Suprapubic skin (tissue), 4 donors: ENCODE measurements around the gene SELENBP1. TPM values are rescaled to one million over a fixed set of nuclear protein-coding genes. Genes with fewer than 3 reads are reported as not detected.

Experiments used
- DNase-seq, 2 donors: peaks; one replicate each; pipeline ENCODE4 v3.0.0-alpha.2; 2019; ENCODE audit warnings: low spot score in 2 of 2
- H3K27ac ChIP-seq: fragments of 200-600 bp; sonication (generic); one replicate; pipeline ENCODE4 v1.5.1; 2019
- H3K27me3 ChIP-seq: fragments of 200-600 bp; sonication (generic); one replicate; pipeline ENCODE4 v1.5.1; 2019
- H3K36me3 ChIP-seq: fragments of 200-600 bp; sonication (generic); one replicate; pipeline ENCODE4 v1.5.1; 2019
- H3K4me1 ChIP-seq: fragments of 200-600 bp; sonication (generic); one replicate; pipeline ENCODE4 v1.5.1; 2019
- H3K4me3 ChIP-seq: fragments of 200-600 bp; sonication (generic); one replicate; pipeline ENCODE4 v1.5.1; 2019; ENCODE audit warnings: mild to moderate bottlenecking
- H3K9me3 ChIP-seq: fragments of 200-600 bp; sonication (generic); one replicate; pipeline ENCODE4 v1.5.1; 2019
- CTCF ChIP-seq, 2 donors: fragments of 200-600 bp in 1 of 2; fragments of 450-650 bp in 1 of 2; sonication (generic) in 1 of 2; IDR thresholded peaks; one replicate each; pipeline ENCODE4 v1.5.1; 2016 to 2019; ENCODE audit warnings: antibody characterized with exemption in 2 of 2, mild to moderate bottlenecking in 1 of 2, moderate library complexity in 1 of 2
- EP300 ChIP-seq: sonication (generic); formaldehyde crosslinking; IDR thresholded peaks from one replicate; pipeline ENCODE4 v1.6.1; 2017; ENCODE audit warnings: antibody characterized with exemption
- POLR2A ChIP-seq, 2 donors: fragments of 450-650 bp; IDR thresholded peaks; one replicate each; pipeline ENCODE4 v1.6.1; 2017; ENCODE audit warnings: antibody characterized with exemption in 2 of 2, mild to moderate bottlenecking in 2 of 2, moderate library complexity in 2 of 2
- POLR2AphosphoS5 ChIP-seq, 3 donors: sonication (generic); formaldehyde crosslinking; IDR thresholded peaks; one replicate each; pipeline ENCODE4 v1.6.1; 2017; ENCODE audit warnings: antibody characterized with exemption in 3 of 3
- WGBS: methylation state at CpG from one replicate; pipeline ENCODE4 v1.1.5; 2018; 5-methylcytosine and 5-hydroxymethylcytosine counted together
- total RNA-seq, 4 donors: library from RNA; depleted of rRNA; stranded (reverse); fragments of >200 nt; gene quantifications; one replicate each; pipeline ENCODE4 v1.1.0, GENCODE V29; 2016

The SELENBP1 gene
- total RNA-seq, 4 donors from 2014 or later: 32.0 to 67.5 (median 48.7) TPM

GRCh38 chr1:151318975-151319374, 53.5 kb downstream of the SELENBP1 start:
- peaks cover 30% of the 10 kb centered on the region for H3K4me1 ChIP-seq
- H3K4me3 ChIP-seq: no peak overlapping the region
- TF ChIP-seq POLR2AphosphoS5 (IDR thresholded peaks at IDR 0.05) (no peak), POLR2A (IDR thresholded peaks at IDR 0.05) (no peak), CTCF (IDR thresholded peaks at IDR 0.05) (no peak), EP300 (no peak)
- DNase-seq: no peak
- H3K9me3 ChIP-seq: no peaks in the 10 kb centered on the region
- WGBS: 70% methylated on average over 3 of the region's 3 CpGs
- no peak overlapping the region for H3K27ac ChIP-seq
- no peaks in the 10 kb centered on the region for H3K27me3 ChIP-seq
- H3K36me3 ChIP-seq: peaks cover 69% of the 10 kb centered on the region

DNA sequence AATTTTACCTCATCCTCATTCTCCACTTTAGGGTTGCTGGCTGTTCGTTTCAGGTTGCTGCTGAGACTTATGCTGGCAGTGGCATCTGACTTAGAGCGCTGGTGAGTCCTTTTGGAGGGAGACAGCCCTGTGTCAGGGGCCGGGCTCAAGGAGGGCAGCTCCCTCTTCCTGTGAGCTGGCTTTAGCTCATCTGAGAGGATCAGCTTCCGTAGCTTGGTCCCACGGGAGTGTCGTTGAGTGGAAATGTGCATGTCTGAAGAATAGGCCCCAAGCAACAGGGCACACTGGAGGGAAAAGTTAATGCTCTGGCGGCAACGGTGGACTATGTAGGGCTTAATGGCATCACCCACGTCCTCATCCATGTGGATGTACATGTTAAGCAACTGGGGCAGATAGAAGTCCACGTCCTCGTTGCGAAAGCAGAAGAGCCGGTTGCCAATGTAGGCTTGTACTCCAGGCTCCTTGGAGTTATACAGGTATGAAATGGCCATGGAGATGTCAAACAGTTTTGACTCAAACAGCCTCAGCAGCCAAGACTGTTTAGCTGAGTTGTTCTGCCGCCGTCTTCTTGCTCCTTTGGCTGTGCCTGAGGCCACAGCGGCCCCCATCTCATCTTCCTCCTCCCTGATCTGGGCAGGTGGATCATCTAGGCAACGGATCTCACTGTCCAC, 56.8 kb downstream of the SELENBP1 start:
- peaks cover 69% of the 10 kb centered on the region for H3K36me3 ChIP-seq
- peaks cover 55% of the 10 kb centered on the region for H3K4me1 ChIP-seq

More for the DNA sequence above, 56.8 kb downstream of the SELENBP1 start:
- Histone ChIP-seq H3K9me3 (no peaks in the 10 kb centered on the region), H3K4me3 (no peak overlapping the region), H3K27ac (no peak overlapping the region), H3K27me3 (no peaks in the 10 kb centered on the region)
- WGBS: 93% methylated on average over 12 of the region's 17 CpGs
- no peak for DNase-seq
- TF ChIP-seq POLR2A (IDR thresholded peaks at IDR 0.05): no peak
- no peak for TF ChIP-seq EP300
- no peak for TF ChIP-seq POLR2AphosphoS5 (IDR thresholded peaks at IDR 0.05)
- no peak for TF ChIP-seq CTCF (IDR thresholded peaks at IDR 0.05)

Other genes with a start within 250 kb of the SELENBP1 start
- gene SEMA6C, start 226.1 kb downstream of the SELENBP1 start, total RNA-seq: 10 to 100 TPM in 3 of 4 donors, 1 to 10 TPM in 1; 5.5 to 19.0 (median 14.9) TPM
- 1 to 10 TPM; 1.0 to 2.5 (median 1.5) TPM for gene TNFAIP8L2, start 216.1 kb downstream of the SELENBP1 start, total RNA-seq
- 10 to 100 TPM in 3 of 4 donors, 1 to 10 TPM in 1; 8.4 to 15.2 (median 12.5) TPM for gene LYSMD1, start 206.8 kb downstream of the SELENBP1 start, total RNA-seq
- 10 to 100 TPM; 29.6 to 40.6 (median 35.4) TPM for gene SCNM1, start 206.6 kb downstream of the SELENBP1 start, total RNA-seq
- not detected for gene TMOD4, start 196.7 kb downstream of the SELENBP1 start, total RNA-seq
- gene VPS72, start 182.5 kb downstream of the SELENBP1 start, total RNA-seq: 10 to 100 TPM; 17.2 to 30.8 (median 26.8) TPM
- 100 to 1,000 TPM in 1 of 4 donors, 10 to 100 TPM in 3; 41.6 to 120 (median 51.6) TPM for gene PIP5K1A, start 174.2 kb downstream of the SELENBP1 start, total RNA-seq
- gene PSMD4, start 118.0 kb downstream of the SELENBP1 start, total RNA-seq: 100 to 1,000 TPM; 101 to 133 (median 119) TPM
- gene ZNF687, start 90.4 kb downstream of the SELENBP1 start, total RNA-seq: 10 to 100 TPM; 23.6 to 36.8 (median 29.7) TPM
- gene PI4KB, start 45.3 kb downstream of the SELENBP1 start, total RNA-seq: 100 to 1,000 TPM in 1 of 4 donors, 10 to 100 TPM in 3; 50.0 to 102 (median 60.3) TPM
- gene RFX5, start 25.5 kb downstream of the SELENBP1 start, total RNA-seq: 10 to 100 TPM; 18.0 to 22.1 (median 18.5) TPM
- 100 to 1,000 TPM; 222 to 269 (median 241) TPM for gene PSMB4, start 26.9 kb upstream of the SELENBP1 start, total RNA-seq
- gene POGZ, start 86.8 kb upstream of the SELENBP1 start, total RNA-seq: 10 to 100 TPM; 29.3 to 87.3 (median 57.3) TPM
- gene CGN, start 138.7 kb upstream of the SELENBP1 start, total RNA-seq: 10 to 100 TPM; 37.9 to 62.4 (median 41.7) TPM
- gene TUFT1, start 167.6 kb upstream of the SELENBP1 start, total RNA-seq: 100 to 1,000 TPM in 1 of 4 donors, 10 to 100 TPM in 3; 83.4 to 121 (median 91.5) TPM
- 10 to 100 TPM; 19.8 to 45.4 (median 29.0) TPM for gene SNX27, start 239.3 kb upstream of the SELENBP1 start, total RNA-seq